ENCODE results near the gene TRIP6.
A peak's percentile ranks its signal among the peaks of the same experiment; 100 is the strongest.

Gene TRIP6

GRCh38 chr7:100867040-100867775 is at the start of gene TRIP6:
TSS of gene TRIP6 (plus strand) at chr7:100867387. CDS start at chr7:100867498, 111 bp downstream.
- peak; percentile 96 for DNase-seq

- DNase-seq, result no peak
These were observed 48.8 kb upstream of the TRIP6 start for GRCh38 chr7:100818366-100818765.

GRCh38 chr7:100818825-100819224 is 48.4 kb upstream of the TRIP6 start:
- no peak for DNase-seq

GRCh38 chr7:100819586-100819985 is 47.6 kb upstream of the TRIP6 start:
- no peak for DNase-seq

GRCh38 chr7:100822236-100823139 is 44.7 kb upstream of the TRIP6 start:
- DNase-seq, result no peak

- DNase-seq, result no peak
These were observed 44.1 kb upstream of the TRIP6 start for GRCh38 chr7:100823140-100823525.

- DNase-seq, result no peak
These were observed 43.7 kb upstream of the TRIP6 start for GRCh38 chr7:100823534-100823933.

GRCh38 chr7:100824499-100825214 is 42.5 kb upstream of the TRIP6 start:
- no peak for DNase-seq

- DNase-seq, result no peak
These were observed 41.9 kb upstream of the TRIP6 start for GRCh38 chr7:100825215-100825671.

GRCh38 chr7:100825751-100826513 is 41.3 kb upstream of the TRIP6 start:
- DNase-seq, result peak; percentile 69

- DNase-seq, result peak; percentile 24
These were observed 40.5 kb upstream of the TRIP6 start for GRCh38 chr7:100826514-100827329.

GRCh38 chr7:100827330-100828226 is 39.6 kb upstream of the TRIP6 start, which contains the start of gene EPHB4:
TSS of gene EPHB4 (minus strand) at chr7:100827523. CDS start at chr7:100827030, 493 bp downstream.
- DNase-seq, result peak; percentile 89

- no peak for DNase-seq
These were observed 38.0 kb upstream of the TRIP6 start for GRCh38 chr7:100829150-100829716.

- DNase-seq, result no peak
These were observed 36.8 kb upstream of the TRIP6 start for GRCh38 chr7:100830396-100830795.

GRCh38 chr7:100832281-100832633 is 34.9 kb upstream of the TRIP6 start:
- DNase-seq, result no peak

GRCh38 chr7:100835903-100836811 is 31.0 kb upstream of the TRIP6 start:
- DNase-seq, result no peak

GRCh38 chr7:100836812-100837098 is 30.4 kb upstream of the TRIP6 start:
- no peak for DNase-seq

GRCh38 chr7:100837099-100837836 is 29.9 kb upstream of the TRIP6 start:
- peak; percentile 92 for DNase-seq

Measured in EL (cell line).